Right lung (tissue), 5 donors: Measurements from ENCODE around the gene ODAD4. TPM values are rescaled to one million over a fixed set of nuclear protein-coding genes. Genes with fewer than 3 reads are reported as not detected.
"Not testable (repeated sequence)": the region's sequence is repeated elsewhere in the genome, so short reads cannot be mapped to it uniquely, and the experiment has no call there.

Experiments
- DNase-seq, 2 donors: peaks; one replicate each; pipeline ENCODE4 v3.0.0-alpha.2; 2013
- polyA plus RNA-seq, 5 donors: library from polyadenylated mRNA; unstranded; fragments of 120-200 nt; gene quantifications; one replicate each; pipeline versions ENCODE4 v1.2.1 to v1.2.3, GENCODE V29; 2013; ENCODE audit warnings: inconsistent platforms in 1 of 5, low replicate concordance in 1 of 5; ENCODE audit not compliant: insufficient read length in 5 of 5, insufficient read depth in 1 of 5

The ODAD4 gene
- polyA plus RNA-seq, 5 donors = 3.8 to 8.8 (median 6.0) TPM

GRCh38 chr17:42000413-42001133, 70.2 kb downstream of the ODAD4 start:
- no peak for DNase-seq

- no peak for DNase-seq
Observed at GRCh38 chr17:42001729-42002128, 71.3 kb downstream of the ODAD4 start.

GRCh38 chr17:42002175-42002791, 71.9 kb downstream of the ODAD4 start:
- DNase-seq = no peak

GRCh38 chr17:42002792-42003301, 72.4 kb downstream of the ODAD4 start:
- DNase-seq = no peak

- DNase-seq = no peak
Observed at GRCh38 chr17:42005166-42005565, 74.7 kb downstream of the ODAD4 start.

GRCh38 chr17:42009170-42009569, 78.8 kb downstream of the ODAD4 start:
- no peak for DNase-seq

- DNase-seq = not testable (repeated sequence)
Observed at GRCh38 chr17:42010266-42010680, 79.9 kb downstream of the ODAD4 start.

- DNase-seq = no peak
Observed at GRCh38 chr17:42010898-42011516, 80.6 kb downstream of the ODAD4 start.

GRCh38 chr17:42012363-42012762, 81.9 kb downstream of the ODAD4 start:
- not testable (repeated sequence) for DNase-seq

GRCh38 chr17:42013740-42014139, 83.3 kb downstream of the ODAD4 start:
- not testable (repeated sequence) for DNase-seq

Other genes with a start within 250 kb of the ODAD4 start
- gene EIF1, start 241.7 kb upstream of the ODAD4 start, polyA plus RNA-seq = 100 to 1,000 TPM; 648 to 772 (median 688) TPM
- not detected for gene GAST, start 218.3 kb upstream of the ODAD4 start, polyA plus RNA-seq
- gene HAP1, start 196.0 kb upstream of the ODAD4 start, polyA plus RNA-seq = under 1 TPM; 0.18 to 0.60 (median 0.49) TPM
- 100 to 1,000 TPM in 3 of 5 donors, 10 to 100 TPM in 2; 81.3 to 137 (median 103) TPM for gene JUP, start 143.9 kb upstream of the ODAD4 start, polyA plus RNA-seq
- 10 to 100 TPM; 23.9 to 46.8 (median 32.1) TPM for gene P3H4, start 118.7 kb upstream of the ODAD4 start, polyA plus RNA-seq
- gene FKBP10, start 117.6 kb upstream of the ODAD4 start, polyA plus RNA-seq = 100 to 1,000 TPM; 108 to 162 (median 140) TPM
- gene NT5C3B, start 94.4 kb upstream of the ODAD4 start, polyA plus RNA-seq = 100 to 1,000 TPM in 3 of 5 donors, 10 to 100 TPM in 2; 86.8 to 105 (median 103) TPM
- under 1 TPM in 4 of 5 donors, not detected in 1; 0.14 to 0.28 (median 0.24) TPM for gene KLHL10, start 92.8 kb upstream of the ODAD4 start, polyA plus RNA-seq
- 10 to 100 TPM in 1 of 5 donors, 1 to 10 TPM in 4; 6.2 to 10.7 (median 9.4) TPM for gene KLHL11, start 65.2 kb upstream of the ODAD4 start, polyA plus RNA-seq
- gene ACLY, start 11.7 kb upstream of the ODAD4 start, polyA plus RNA-seq = 10 to 100 TPM; 69.8 to 87.7 (median 72.1) TPM
- gene CNP, start 36.2 kb downstream of the ODAD4 start, polyA plus RNA-seq = 10 to 100 TPM; 49.6 to 78.5 (median 55.9) TPM
- gene DNAJC7, start 86.8 kb downstream of the ODAD4 start, polyA plus RNA-seq = 100 to 1,000 TPM; 121 to 167 (median 149) TPM
- gene NKIRAS2, start 89.5 kb downstream of the ODAD4 start, polyA plus RNA-seq = 10 to 100 TPM; 37.6 to 56.9 (median 42.2) TPM
- gene C17orf113, start 120.0 kb downstream of the ODAD4 start, polyA plus RNA-seq = 1 to 10 TPM; 3.6 to 5.0 (median 4.6) TPM
- 1 to 10 TPM; 2.6 to 3.9 (median 3.0) TPM for gene ZNF385C, start 167.9 kb downstream of the ODAD4 start, polyA plus RNA-seq
- 10 to 100 TPM; 13.9 to 20.1 (median 18.8) TPM for gene DHX58, start 182.1 kb downstream of the ODAD4 start, polyA plus RNA-seq
- gene KAT2A, start 190.8 kb downstream of the ODAD4 start, polyA plus RNA-seq = 10 to 100 TPM; 51.3 to 73.7 (median 67.3) TPM
- under 1 TPM; 0.29 to 0.60 (median 0.43) TPM for gene HSPB9, start 192.2 kb downstream of the ODAD4 start, polyA plus RNA-seq
- 100 to 1,000 TPM in 3 of 5 donors, 10 to 100 TPM in 2; 93.3 to 131 (median 102) TPM for gene RAB5C, start 224.4 kb downstream of the ODAD4 start, polyA plus RNA-seq